SK-N-SH (cell line): Measurements from ENCODE around the gene FKBP8. TPM values are rescaled to one million over a fixed set of nuclear protein-coding genes. Genes with fewer than 3 reads are reported as not detected.

Experiments
- CTCF ChIA-PET: fragments of 300-600, 350-600 bp; formaldehyde crosslinking; extraction: SDS; loops from one replicate; lab custom pipeline; 2021; lab: Yijun Ruan, JAX
- POLR2A ChIA-PET: fragments of 350-600 bp; sonication (Branson Sonifier 250); formaldehyde crosslinking; extraction: SDS; loops from one replicate; lab custom pipeline; 2020; ENCODE audit warnings: antibody characterized with exemption, inconsistent platforms; lab: Yijun Ruan, JAX
- DNase-seq: peaks from one replicate; pipeline ENCODE4 v3.0.0; 2012
- H2AFZ ChIP-seq: fragments of 200-600 bp; sonication (generic); 2 replicates; pipeline ENCODE4 v1.8.1; 2016; ENCODE audit warnings: antibody characterized with exemption, mild to moderate bottlenecking, low read depth
- H3F3A ChIP-seq: fragments of 200-600 bp; sonication (generic); replicated peaks from 2 replicates; pipeline ENCODE3; 2016; ENCODE audit warnings: antibody characterized with exemption, mild to moderate bottlenecking; ENCODE audit not compliant: insufficient read depth
- H3K27ac ChIP-seq, 2 experiments: fragments of 200-500 bp in 1 of 2; fragments of 200-600 bp in 1 of 2; sonication (Bioruptor generic) in 1 of 2; sonication (generic), shearing (Covaris generic) in 1 of 2; 2 replicates each; pipeline versions ENCODE4 v1.5.1 to v1.6.1; 2014 to 2016; ENCODE audit warnings: low read depth in 2 of 2, inconsistent platforms in 1 of 2, low read length in 1 of 2, mild to moderate bottlenecking in 1 of 2, mixed read lengths in 1 of 2
- H3K27me3 ChIP-seq: fragments of 200-600 bp; sonication (generic), shearing (Covaris generic); 2 replicates; pipeline ENCODE4 v1.6.1; 2016; ENCODE audit warnings: mixed run types; ENCODE audit not compliant: insufficient read depth
- H3K36me3 ChIP-seq, 2 experiments: fragments of 200-500 bp in 1 of 2; fragments of 200-600 bp in 1 of 2; sonication (Bioruptor generic) in 1 of 2; sonication (generic) in 1 of 2; replicated peaks in 1 of 2; 2 replicates each; pipeline versions ENCODE3 to v1.5.1; 2014 to 2016; ENCODE audit warnings: low read length in 1 of 2, mild to moderate bottlenecking in 1 of 2; ENCODE audit not compliant: insufficient read depth in 2 of 2, control insufficient read depth in 1 of 2
- H3K4me1 ChIP-seq, 2 experiments: fragments of 200-500 bp in 1 of 2; fragments of 200-600 bp in 1 of 2; sonication (Bioruptor generic) in 1 of 2; sonication (generic), shearing (Covaris generic) in 1 of 2; 2 replicates each; pipeline versions ENCODE4 v1.5.1 to v1.6.1; 2014 to 2016; ENCODE audit warnings: low read depth in 1 of 2, low read length in 1 of 2, mixed run types in 1 of 2; ENCODE audit not compliant: insufficient read depth in 2 of 2, control insufficient read depth in 1 of 2
- H3K4me2 ChIP-seq: fragments of 200-600 bp; sonication (generic), shearing (Covaris generic); 2 replicates; pipeline ENCODE4 v1.6.1; 2017; ENCODE audit warnings: mixed run types
- H3K4me3 ChIP-seq, 2 experiments: fragments of 200-500 bp in 1 of 2; fragments of 200-600 bp in 1 of 2; sonication (Bioruptor generic) in 1 of 2; sonication (generic), shearing (Covaris generic) in 1 of 2; 2 replicates each; pipeline versions ENCODE4 v1.5.1 to v1.8.1; 2014 to 2016; ENCODE audit warnings: low read depth in 2 of 2, inconsistent platforms in 1 of 2, low read length in 1 of 2, mild to moderate bottlenecking in 1 of 2, mixed read lengths in 1 of 2, moderate library complexity in 1 of 2
- H3K79me2 ChIP-seq: fragments of 200-600 bp; sonication (generic); 2 replicates; pipeline ENCODE4 v1.8.1; 2017; ENCODE audit warnings: mild to moderate bottlenecking; ENCODE audit not compliant: insufficient read depth
- H3K9ac ChIP-seq: fragments of 200-600 bp; sonication (generic); 2 replicates; pipeline ENCODE4 v1.6.1; 2017; ENCODE audit warnings: mixed run types
- H3K9me2 ChIP-seq: fragments of 200-600 bp; sonication (generic); 2 replicates; pipeline ENCODE4 v1.6.1; 2017; ENCODE audit warnings: mixed run types
- H3K9me3 ChIP-seq: fragments of 200-600 bp; sonication (generic); 2 replicates; pipeline ENCODE4 v1.6.1; 2017; ENCODE audit warnings: mixed run types, mild to moderate bottlenecking, moderate library complexity
- H4K20me1 ChIP-seq: fragments of 200-600 bp; sonication (generic); 2 replicates; pipeline ENCODE4 v1.6.1; 2017; ENCODE audit warnings: mild to moderate bottlenecking, mixed run types; ENCODE audit not compliant: insufficient read depth
- CHD2 ChIP-seq: fragments of 150-350 bp; IDR thresholded peaks from 2 replicates; pipeline ENCODE4 v1.6.1; 2018; ENCODE audit warnings: low read length; ENCODE audit not compliant: partially characterized antibody
- ELF1 ChIP-seq: IDR thresholded peaks from 2 replicates; pipeline ENCODE4 v1.4.0; 2012
- FOSL2 ChIP-seq: IDR thresholded peaks from 2 replicates; pipeline ENCODE4 v1.4.0; 2012; ENCODE audit warnings: low read depth, mild to moderate bottlenecking, moderate library complexity, borderline replicate concordance
- GABPA ChIP-seq: IDR thresholded peaks from 2 replicates; pipeline ENCODE4 v1.4.0; 2012; ENCODE audit warnings: low read depth, mild to moderate bottlenecking
- JUND ChIP-seq: IDR thresholded peaks from 2 replicates; pipeline ENCODE4 v1.4.0; 2012
- MAX ChIP-seq: IDR thresholded peaks from 2 replicates; pipeline ENCODE4 v1.4.0; 2012; ENCODE audit warnings: low read depth
- MEF2A ChIP-seq: IDR thresholded peaks from 2 replicates; pipeline ENCODE4 v1.4.0; 2012; ENCODE audit warnings: low read depth, borderline replicate concordance
- NRF1 ChIP-seq: IDR thresholded peaks from 2 replicates; pipeline ENCODE4 v1.6.1; 2012; ENCODE audit warnings: low read depth, mild to moderate bottlenecking, low read length
- PBX3 ChIP-seq: IDR thresholded peaks from 2 replicates; pipeline ENCODE4; 2012
- POLR2AphosphoS5 ChIP-seq: IDR thresholded peaks from 2 replicates; pipeline ENCODE4 v1.6.1; 2012; ENCODE audit warnings: low read depth, low read length
- TCF12 ChIP-seq: IDR thresholded peaks from 2 replicates; pipeline ENCODE4 v1.4.0; 2012
- YY1 ChIP-seq: IDR thresholded peaks from 2 replicates; pipeline ENCODE4 v1.4.0; 2012; ENCODE audit warnings: low read depth, mild to moderate bottlenecking
- WGBS: methylation state at CpG from one replicate; pipeline ENCODE4 v1.1.6; 2017; ENCODE audit warnings: low lambda C conversion rate; 5-methylcytosine and 5-hydroxymethylcytosine counted together
- polyA plus RNA-seq, 3 experiments: library from polyadenylated mRNA; depleted of rRNA; stranded (reverse); fragments of >200 nt; gene quantifications; 2 replicates each; pipeline ENCODE4 v1.2.3, GENCODE V29; 2012
- TF ChIP-seq, protein P1 (sequence below): fragments of 200-600 bp; sonication (generic); IDR thresholded peaks from 2 replicates; pipeline ENCODE4 v1.6.1; 2017; ENCODE audit warnings: antibody characterized with exemption, mild to moderate bottlenecking, moderate library complexity
- TF ChIP-seq, protein P2 (sequence below): IDR thresholded peaks from 2 replicates; pipeline ENCODE4 v1.4.0; 2012; ENCODE audit warnings: low read depth, borderline replicate concordance
- TF ChIP-seq, protein P3 (sequence below): fragments of 150-350 bp; IDR thresholded peaks from 2 replicates; pipeline ENCODE4 v1.6.1; 2016; ENCODE audit warnings: mild to moderate bottlenecking, low read depth, low read length

FKBP8 gene
- polyA plus RNA-seq, 1 of the 3 experiments (the other 2 are of a cell fraction), result 273 TPM

DNA sequence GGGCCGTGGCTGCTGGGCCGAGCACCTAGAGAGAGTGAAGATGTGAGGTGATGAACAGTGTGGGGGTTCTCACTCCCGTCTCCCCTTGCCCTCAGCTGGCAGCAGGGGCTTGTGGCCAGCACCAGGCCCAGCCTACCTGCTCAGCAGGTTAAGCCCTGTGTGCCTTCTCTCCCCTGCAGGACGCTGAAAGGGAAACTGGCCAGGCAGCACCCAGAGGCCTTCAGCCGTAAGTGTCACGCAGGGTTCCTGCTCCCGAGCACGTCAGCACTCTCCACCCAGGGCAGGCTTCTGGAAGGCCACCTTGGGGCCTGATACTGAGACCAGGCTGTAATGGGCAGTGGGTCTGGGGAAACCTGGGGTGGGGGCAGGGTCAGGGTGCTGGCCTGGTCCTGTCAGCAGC lies 23.6 kb upstream of the FKBP8 start:
- no peak overlapping the region for H3K4me3 ChIP-seq
- H3K9ac ChIP-seq, result no peak overlapping the region
- H2AFZ ChIP-seq, result no peak overlapping the region
- TF ChIP-seq NRF1 (no peak), POLR2AphosphoS5 (no peak), ELF1 (no peak), MEF2A (no peak), PBX3 (no peak), TCF12 (no peak), JUND (no peak), CHD2 (no peak), YY1 (no peak), GABPA (no peak), MAX (no peak)
- TF ChIP-seq, protein P1, sequence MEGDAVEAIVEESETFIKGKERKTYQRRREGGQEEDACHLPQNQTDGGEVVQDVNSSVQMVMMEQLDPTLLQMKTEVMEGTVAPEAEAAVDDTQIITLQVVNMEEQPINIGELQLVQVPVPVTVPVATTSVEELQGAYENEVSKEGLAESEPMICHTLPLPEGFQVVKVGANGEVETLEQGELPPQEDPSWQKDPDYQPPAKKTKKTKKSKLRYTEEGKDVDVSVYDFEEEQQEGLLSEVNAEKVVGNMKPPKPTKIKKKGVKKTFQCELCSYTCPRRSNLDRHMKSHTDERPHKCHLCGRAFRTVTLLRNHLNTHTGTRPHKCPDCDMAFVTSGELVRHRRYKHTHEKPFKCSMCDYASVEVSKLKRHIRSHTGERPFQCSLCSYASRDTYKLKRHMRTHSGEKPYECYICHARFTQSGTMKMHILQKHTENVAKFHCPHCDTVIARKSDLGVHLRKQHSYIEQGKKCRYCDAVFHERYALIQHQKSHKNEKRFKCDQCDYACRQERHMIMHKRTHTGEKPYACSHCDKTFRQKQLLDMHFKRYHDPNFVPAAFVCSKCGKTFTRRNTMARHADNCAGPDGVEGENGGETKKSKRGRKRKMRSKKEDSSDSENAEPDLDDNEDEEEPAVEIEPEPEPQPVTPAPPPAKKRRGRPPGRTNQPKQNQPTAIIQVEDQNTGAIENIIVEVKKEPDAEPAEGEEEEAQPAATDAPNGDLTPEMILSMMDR, result no peak
- TF ChIP-seq, protein P2, sequence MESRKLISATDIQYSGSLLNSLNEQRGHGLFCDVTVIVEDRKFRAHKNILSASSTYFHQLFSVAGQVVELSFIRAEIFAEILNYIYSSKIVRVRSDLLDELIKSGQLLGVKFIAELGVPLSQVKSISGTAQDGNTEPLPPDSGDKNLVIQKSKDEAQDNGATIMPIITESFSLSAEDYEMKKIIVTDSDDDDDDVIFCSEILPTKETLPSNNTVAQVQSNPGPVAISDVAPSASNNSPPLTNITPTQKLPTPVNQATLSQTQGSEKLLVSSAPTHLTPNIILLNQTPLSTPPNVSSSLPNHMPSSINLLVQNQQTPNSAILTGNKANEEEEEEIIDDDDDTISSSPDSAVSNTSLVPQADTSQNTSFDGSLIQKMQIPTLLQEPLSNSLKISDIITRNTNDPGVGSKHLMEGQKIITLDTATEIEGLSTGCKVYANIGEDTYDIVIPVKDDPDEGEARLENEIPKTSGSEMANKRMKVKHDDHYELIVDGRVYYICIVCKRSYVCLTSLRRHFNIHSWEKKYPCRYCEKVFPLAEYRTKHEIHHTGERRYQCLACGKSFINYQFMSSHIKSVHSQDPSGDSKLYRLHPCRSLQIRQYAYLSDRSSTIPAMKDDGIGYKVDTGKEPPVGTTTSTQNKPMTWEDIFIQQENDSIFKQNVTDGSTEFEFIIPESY, result no peak
- no peak overlapping the region for H3K27ac ChIP-seq
- H3K4me1 ChIP-seq, result peaks cover 0 to 4% of the 10 kb centered on the region in 2 experiments; a peak in 1 of 4 replicates
- no peaks in the 10 kb centered on the region for H3K9me2 ChIP-seq
- H3K4me2 ChIP-seq, result no peak overlapping the region
- 96% methylated on average over 7 of the region's 8 CpGs for WGBS
- H3K27me3 ChIP-seq, result no peaks in the 10 kb centered on the region
- CTCF ChIA-PET, result no interaction called here
- no peaks in the 10 kb centered on the region for H3K9me3 ChIP-seq
- no peak for DNase-seq
- H3K79me2 ChIP-seq, result peaks cover 4% of the 10 kb centered on the region
- H4K20me1 ChIP-seq, result 0 out of 2 replicates have a peak, but pooled peaks cover under 1% of the 10 kb centered on the region
- POLR2A ChIA-PET, result interaction anchor here (1.0 kb wide), 1 partner anchor 53 kb away, joined by 4 read pairs; no protein-coding TSS in a partner anchor
- peaks cover 17% of the 10 kb centered on the region for H3F3A ChIP-seq
- H3K36me3 ChIP-seq, result peaks cover 15 to 40% of the 10 kb centered on the region in 2 experiments

DNA sequence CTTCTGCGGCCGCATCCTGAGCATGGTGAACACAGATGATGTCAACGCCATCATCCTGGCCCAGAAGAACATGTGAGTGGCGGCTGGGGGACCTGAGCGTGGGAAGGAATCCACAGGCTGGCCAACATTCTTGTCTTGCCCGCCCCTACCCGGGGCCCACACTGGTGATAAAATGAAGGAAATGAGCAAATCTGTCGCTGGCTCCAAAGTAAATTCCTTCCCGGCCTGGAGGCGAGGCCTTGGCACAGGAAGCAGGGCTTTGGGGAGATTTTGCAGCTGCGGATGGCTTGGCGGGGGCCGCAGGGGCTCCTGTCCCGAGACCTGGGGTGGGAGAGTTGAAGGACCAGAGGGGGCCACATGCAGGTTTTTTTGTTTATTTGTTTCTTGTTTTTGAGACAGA lies 18.7 kb upstream of the FKBP8 start:
- no peaks in the 10 kb centered on the region for H3K9me2 ChIP-seq
- H3K36me3 ChIP-seq, result peaks cover 11 to 19% of the 10 kb centered on the region in 2 experiments
- peaks cover 0 to 5% of the 10 kb centered on the region in 2 experiments; a peak in 1 of 4 replicates for H3K4me1 ChIP-seq
- no peak overlapping the region for H2AFZ ChIP-seq
- H3K4me2 ChIP-seq, result no peak overlapping the region
- no peak overlapping the region for H3K4me3 ChIP-seq
- no peak for DNase-seq
- H3K27ac ChIP-seq, result no peak overlapping the region
- CTCF ChIA-PET, result no interaction called here
- H3K27me3 ChIP-seq, result no peaks in the 10 kb centered on the region
- 95% methylated on average over 10 of the region's 14 CpGs for WGBS
- peaks cover 47% of the 10 kb centered on the region for H3K79me2 ChIP-seq
- no peaks in the 10 kb centered on the region for H3F3A ChIP-seq
- H3K9ac ChIP-seq, result no peak overlapping the region
- no peaks in the 10 kb centered on the region for H3K9me3 ChIP-seq
- no peak for TF ChIP-seq FOSL2
- no peak for TF ChIP-seq JUND
- TF ChIP-seq, protein P3, sequence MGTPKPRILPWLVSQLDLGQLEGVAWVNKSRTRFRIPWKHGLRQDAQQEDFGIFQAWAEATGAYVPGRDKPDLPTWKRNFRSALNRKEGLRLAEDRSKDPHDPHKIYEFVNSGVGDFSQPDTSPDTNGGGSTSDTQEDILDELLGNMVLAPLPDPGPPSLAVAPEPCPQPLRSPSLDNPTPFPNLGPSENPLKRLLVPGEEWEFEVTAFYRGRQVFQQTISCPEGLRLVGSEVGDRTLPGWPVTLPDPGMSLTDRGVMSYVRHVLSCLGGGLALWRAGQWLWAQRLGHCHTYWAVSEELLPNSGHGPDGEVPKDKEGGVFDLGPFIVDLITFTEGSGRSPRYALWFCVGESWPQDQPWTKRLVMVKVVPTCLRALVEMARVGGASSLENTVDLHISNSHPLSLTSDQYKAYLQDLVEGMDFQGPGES, result no peak
- TF ChIP-seq, all 33 proteins: peak for 0
- H4K20me1 ChIP-seq, result no peaks in the 10 kb centered on the region
- POLR2A ChIA-PET, result no interaction called here
